VCaP (cell line): ENCODE results near the gene KCNIP3.

ENCODE experiments used
- H3K27ac ChIP-seq: fragments of 450-650 bp; 2 replicates; pipeline ENCODE4 v1.5.1; 2017
- CTCF ChIP-seq: fragments of 450-650 bp; conservative IDR thresholded peaks from 2 replicates; pipeline ENCODE4 v1.5.1; 2017; ENCODE audit warnings: mild to moderate bottlenecking, moderate library complexity

KCNIP3 gene

GRCh38 chr2:95348609-95349567 lies 51.7 kb downstream of the KCNIP3 start:
- no peak overlapping the region for H3K27ac ChIP-seq

GRCh38 chr2:95349568-95350322 lies 52.6 kb downstream of the KCNIP3 start:
- TF ChIP-seq CTCF, result no peak

More at GRCh38 chr2:95348609-95349567, 51.7 kb downstream of the KCNIP3 start:
- TF ChIP-seq CTCF, result no peak

GRCh38 chr2:95350368-95350767 lies 53.2 kb downstream of the KCNIP3 start:
- no peak for TF ChIP-seq CTCF
- H3K27ac ChIP-seq, result no peak overlapping the region

More at GRCh38 chr2:95349568-95350322, 52.6 kb downstream of the KCNIP3 start:
- no peak overlapping the region for H3K27ac ChIP-seq

- TF ChIP-seq CTCF, result no peak
- no peak overlapping the region for H3K27ac ChIP-seq
These were observed 53.8 kb downstream of the KCNIP3 start for GRCh38 chr2:95350774-95351597.

- H3K27ac ChIP-seq, result no peak overlapping the region
- no peak for TF ChIP-seq CTCF
These were observed 54.4 kb downstream of the KCNIP3 start for GRCh38 chr2:95351598-95351915.

- no peak overlapping the region for H3K27ac ChIP-seq
- no peak for TF ChIP-seq CTCF
These were observed 55.3 kb downstream of the KCNIP3 start for GRCh38 chr2:95352310-95353054.
